ENCODE measurements around the gene HSD11B1.

DNA sequence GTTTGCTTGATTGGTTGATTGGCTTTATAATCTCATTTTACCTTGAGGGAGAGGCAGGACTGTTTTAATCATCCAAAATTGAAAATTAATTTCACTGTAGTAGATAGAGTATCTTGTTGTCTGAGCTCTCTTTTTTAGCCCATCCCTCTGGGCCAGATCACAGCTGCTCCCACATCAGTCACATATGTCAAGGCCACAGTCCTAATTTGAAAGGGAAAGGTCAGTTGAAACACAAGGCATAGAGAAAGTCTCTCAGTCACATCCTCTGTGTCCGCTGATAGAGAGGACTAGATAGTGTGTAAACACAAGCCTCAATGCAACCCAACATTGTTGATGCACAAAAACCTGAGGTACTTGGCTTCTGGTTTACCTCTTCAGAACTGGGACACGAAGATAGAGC, 72.9 kb downstream of the HSD11B1 start:
- TF ChIP-seq, protein P1, sequence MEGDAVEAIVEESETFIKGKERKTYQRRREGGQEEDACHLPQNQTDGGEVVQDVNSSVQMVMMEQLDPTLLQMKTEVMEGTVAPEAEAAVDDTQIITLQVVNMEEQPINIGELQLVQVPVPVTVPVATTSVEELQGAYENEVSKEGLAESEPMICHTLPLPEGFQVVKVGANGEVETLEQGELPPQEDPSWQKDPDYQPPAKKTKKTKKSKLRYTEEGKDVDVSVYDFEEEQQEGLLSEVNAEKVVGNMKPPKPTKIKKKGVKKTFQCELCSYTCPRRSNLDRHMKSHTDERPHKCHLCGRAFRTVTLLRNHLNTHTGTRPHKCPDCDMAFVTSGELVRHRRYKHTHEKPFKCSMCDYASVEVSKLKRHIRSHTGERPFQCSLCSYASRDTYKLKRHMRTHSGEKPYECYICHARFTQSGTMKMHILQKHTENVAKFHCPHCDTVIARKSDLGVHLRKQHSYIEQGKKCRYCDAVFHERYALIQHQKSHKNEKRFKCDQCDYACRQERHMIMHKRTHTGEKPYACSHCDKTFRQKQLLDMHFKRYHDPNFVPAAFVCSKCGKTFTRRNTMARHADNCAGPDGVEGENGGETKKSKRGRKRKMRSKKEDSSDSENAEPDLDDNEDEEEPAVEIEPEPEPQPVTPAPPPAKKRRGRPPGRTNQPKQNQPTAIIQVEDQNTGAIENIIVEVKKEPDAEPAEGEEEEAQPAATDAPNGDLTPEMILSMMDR (conservative IDR thresholded peaks at IDR 0.05 in 1 of 2, IDR thresholded peaks at IDR 0.05 in 1 of 2; ENCODE audit: low read depth in 1 of 2, low read length in 2 of 2), result no peak
- no peak for TF ChIP-seq EZH2 (IDR thresholded peaks at IDR 0.05; ENCODE audit: low read length, missing control alignments)
